ENCODE measurements around the gene HTR2B.

DNA sequence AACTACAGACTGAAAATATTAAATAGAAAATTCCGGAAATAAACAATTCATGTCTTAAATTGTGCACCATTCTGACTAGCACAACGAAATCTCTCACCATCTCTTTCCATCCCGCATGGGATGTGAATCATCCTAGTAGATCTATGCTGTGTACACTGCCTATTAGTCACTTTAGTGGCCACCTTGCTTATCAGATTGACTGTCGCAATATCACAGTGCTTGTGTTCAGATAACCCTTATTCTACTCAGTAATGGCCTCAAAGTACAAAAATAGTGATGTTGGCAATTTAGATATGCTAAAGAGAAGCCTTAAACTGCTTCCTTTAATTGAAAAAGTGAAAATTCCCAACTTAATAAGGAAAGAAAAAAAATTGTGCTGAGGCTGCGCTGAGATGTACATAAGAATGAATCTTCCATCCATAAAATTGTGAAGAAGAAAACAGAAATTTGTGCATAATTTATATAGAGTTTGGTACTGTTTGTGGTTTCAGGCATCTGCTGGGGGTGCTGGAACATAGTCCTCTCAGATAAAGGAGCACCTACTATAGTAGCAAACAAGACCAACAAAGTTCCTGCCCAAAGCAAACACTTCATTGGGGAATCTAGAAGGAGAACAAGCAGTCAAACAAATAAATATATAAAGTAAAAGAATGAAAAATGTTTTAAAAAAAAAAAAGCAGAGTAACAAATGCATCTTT, 56.2 kb downstream of the HTR2B start:
- TF ChIP-seq ZFX (IDR thresholded peaks at IDR 0.05), result no peak
- TF ChIP-seq, protein P1, sequence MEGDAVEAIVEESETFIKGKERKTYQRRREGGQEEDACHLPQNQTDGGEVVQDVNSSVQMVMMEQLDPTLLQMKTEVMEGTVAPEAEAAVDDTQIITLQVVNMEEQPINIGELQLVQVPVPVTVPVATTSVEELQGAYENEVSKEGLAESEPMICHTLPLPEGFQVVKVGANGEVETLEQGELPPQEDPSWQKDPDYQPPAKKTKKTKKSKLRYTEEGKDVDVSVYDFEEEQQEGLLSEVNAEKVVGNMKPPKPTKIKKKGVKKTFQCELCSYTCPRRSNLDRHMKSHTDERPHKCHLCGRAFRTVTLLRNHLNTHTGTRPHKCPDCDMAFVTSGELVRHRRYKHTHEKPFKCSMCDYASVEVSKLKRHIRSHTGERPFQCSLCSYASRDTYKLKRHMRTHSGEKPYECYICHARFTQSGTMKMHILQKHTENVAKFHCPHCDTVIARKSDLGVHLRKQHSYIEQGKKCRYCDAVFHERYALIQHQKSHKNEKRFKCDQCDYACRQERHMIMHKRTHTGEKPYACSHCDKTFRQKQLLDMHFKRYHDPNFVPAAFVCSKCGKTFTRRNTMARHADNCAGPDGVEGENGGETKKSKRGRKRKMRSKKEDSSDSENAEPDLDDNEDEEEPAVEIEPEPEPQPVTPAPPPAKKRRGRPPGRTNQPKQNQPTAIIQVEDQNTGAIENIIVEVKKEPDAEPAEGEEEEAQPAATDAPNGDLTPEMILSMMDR (conservative IDR thresholded peaks at IDR 0.05), result no peak
